Loucy (cell line): ENCODE measurements around the gene PIGB.

Experiments used
- H2AFZ ChIP-seq: fragments of 200-600 bp; sonication (generic); 2 replicates; pipeline ENCODE4 v1.6.0; 2016; ENCODE audit warnings: antibody characterized with exemption, mild to moderate bottlenecking, low read length, moderate library complexity
- H3F3A ChIP-seq: fragments of 200-600 bp; 2 replicates; pipeline ENCODE4 v1.6.0; 2016; ENCODE audit warnings: antibody characterized with exemption, low read depth, mild to moderate bottlenecking
- H3K27me3 ChIP-seq: fragments of 200-600 bp; sonication (generic); 2 replicates; pipeline ENCODE4 v1.6.1; 2014; ENCODE audit warnings: low read length, mild to moderate bottlenecking; ENCODE audit not compliant: insufficient read depth, poor library complexity, severe bottlenecking
- H3K36me3 ChIP-seq: fragments of 200-600 bp; sonication (generic); 2 replicates; pipeline ENCODE4 v1.6.1; 2016; ENCODE audit warnings: low read length; ENCODE audit not compliant: insufficient read depth
- H3K4me1 ChIP-seq: fragments of 200-600 bp; sonication (generic); 2 replicates; pipeline ENCODE4 v1.5.1; 2014; ENCODE audit warnings: low read length, mild to moderate bottlenecking; ENCODE audit not compliant: insufficient read depth, poor library complexity, severe bottlenecking
- H3K4me2 ChIP-seq: fragments of 200-600 bp; sonication (generic); 2 replicates; pipeline ENCODE4 v1.6.0; 2014; ENCODE audit warnings: antibody characterized with exemption, low read length, low read depth, mild to moderate bottlenecking; ENCODE audit not compliant: poor library complexity, severe bottlenecking
- H3K4me3 ChIP-seq: fragments of 200-600 bp; sonication (generic); 2 replicates; pipeline ENCODE4 v1.5.1; 2014; ENCODE audit warnings: low read length, mild to moderate bottlenecking, mixed read lengths; ENCODE audit not compliant: poor library complexity, severe bottlenecking
- H3K79me2 ChIP-seq: fragments of 200-600 bp; sonication (generic); 2 replicates; pipeline ENCODE4 v1.6.1; 2014; ENCODE audit warnings: low read length; ENCODE audit not compliant: insufficient read depth
- H3K9ac ChIP-seq: fragments of 200-600 bp; sonication (generic); 2 replicates; pipeline ENCODE4 v1.6.0; 2014; ENCODE audit warnings: mild to moderate bottlenecking, low read depth, low read length, moderate library complexity; ENCODE audit not compliant: poor library complexity, severe bottlenecking
- H3K9me2 ChIP-seq: fragments of 200-600 bp; sonication (generic); replicated peaks from 2 replicates; pipeline ENCODE4 v1.6.1; 2016; ENCODE audit warnings: low read depth, low read length, mixed read lengths
- H3K9me3 ChIP-seq: fragments of 200-600 bp; sonication (generic); 2 replicates; pipeline ENCODE4 v1.6.1; 2014; ENCODE audit warnings: mild to moderate bottlenecking, antibody characterized with exemption, low read length, low read depth; ENCODE audit not compliant: insufficient read depth
- H4K20me1 ChIP-seq: fragments of 200-600 bp; sonication (generic); 2 replicates; pipeline ENCODE4 v1.6.0; 2014; ENCODE audit warnings: antibody characterized with exemption, low read length, mild to moderate bottlenecking; ENCODE audit not compliant: insufficient read depth, poor library complexity, severe bottlenecking
- EZH2phosphoT487 ChIP-seq: fragments of 200-600 bp; IDR thresholded peaks from 2 replicates; pipeline ENCODE4 v1.6.1; 2018; ENCODE audit warnings: antibody characterized with exemption, mild to moderate bottlenecking, moderate library complexity, borderline replicate concordance
- TF ChIP-seq, protein P1 (sequence below): fragments of 200-600 bp; sonication (generic); conservative IDR thresholded peaks from 2 replicates; pipeline ENCODE4 v1.5.1; 2014; ENCODE audit warnings: mild to moderate bottlenecking, antibody characterized with exemption, low read length

The PIGB gene

GRCh38 chr15:55337160-55337559 lies 18.1 kb downstream of the PIGB start:
- no peaks in the 10 kb centered on the region for H3K9me2 ChIP-seq
- peaks cover 33% of the 10 kb centered on the region for H3K36me3 ChIP-seq
- no peaks in the 10 kb centered on the region for H4K20me1 ChIP-seq
- no peak overlapping the region for H3K4me2 ChIP-seq
- no peaks in the 10 kb centered on the region for H3K79me2 ChIP-seq
- H3K4me1 ChIP-seq = no peaks in the 10 kb centered on the region
- no peak overlapping the region for H3K4me3 ChIP-seq
- TF ChIP-seq, protein P1, sequence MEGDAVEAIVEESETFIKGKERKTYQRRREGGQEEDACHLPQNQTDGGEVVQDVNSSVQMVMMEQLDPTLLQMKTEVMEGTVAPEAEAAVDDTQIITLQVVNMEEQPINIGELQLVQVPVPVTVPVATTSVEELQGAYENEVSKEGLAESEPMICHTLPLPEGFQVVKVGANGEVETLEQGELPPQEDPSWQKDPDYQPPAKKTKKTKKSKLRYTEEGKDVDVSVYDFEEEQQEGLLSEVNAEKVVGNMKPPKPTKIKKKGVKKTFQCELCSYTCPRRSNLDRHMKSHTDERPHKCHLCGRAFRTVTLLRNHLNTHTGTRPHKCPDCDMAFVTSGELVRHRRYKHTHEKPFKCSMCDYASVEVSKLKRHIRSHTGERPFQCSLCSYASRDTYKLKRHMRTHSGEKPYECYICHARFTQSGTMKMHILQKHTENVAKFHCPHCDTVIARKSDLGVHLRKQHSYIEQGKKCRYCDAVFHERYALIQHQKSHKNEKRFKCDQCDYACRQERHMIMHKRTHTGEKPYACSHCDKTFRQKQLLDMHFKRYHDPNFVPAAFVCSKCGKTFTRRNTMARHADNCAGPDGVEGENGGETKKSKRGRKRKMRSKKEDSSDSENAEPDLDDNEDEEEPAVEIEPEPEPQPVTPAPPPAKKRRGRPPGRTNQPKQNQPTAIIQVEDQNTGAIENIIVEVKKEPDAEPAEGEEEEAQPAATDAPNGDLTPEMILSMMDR = no peak
- no peak for TF ChIP-seq EZH2phosphoT487
- H2AFZ ChIP-seq = no peak overlapping the region
- H3K27me3 ChIP-seq = no peaks in the 10 kb centered on the region
- H3K9me3 ChIP-seq = no peaks in the 10 kb centered on the region
- no peak overlapping the region for H3K9ac ChIP-seq
- H3F3A ChIP-seq = no peaks in the 10 kb centered on the region

DNA sequence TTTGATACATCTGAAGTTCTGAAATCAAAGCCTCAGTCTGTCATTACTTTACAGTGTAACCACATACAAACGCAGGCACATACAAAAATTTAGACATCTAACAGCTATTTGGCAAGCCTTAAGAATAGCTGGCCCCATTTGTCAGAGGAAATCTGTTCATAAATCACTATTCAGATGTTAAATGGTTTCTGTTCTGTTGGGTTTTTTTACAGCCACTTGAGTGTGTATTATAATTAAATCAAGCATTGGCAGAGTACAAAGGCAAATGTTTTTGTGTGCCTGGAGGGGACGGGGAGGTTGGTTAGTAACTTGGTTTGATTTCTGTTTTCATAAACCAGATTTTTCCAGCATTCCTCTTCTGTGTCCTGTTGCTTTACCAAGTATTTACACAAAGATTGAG lies 24.1 kb downstream of the PIGB start:
- Histone ChIP-seq H4K20me1 (no peaks in the 10 kb centered on the region), H3F3A (no peaks in the 10 kb centered on the region), H3K4me1 (no peaks in the 10 kb centered on the region), H2AFZ (no peak overlapping the region), H3K27me3 (no peaks in the 10 kb centered on the region), H3K4me3 (no peak overlapping the region), H3K9ac (no peak overlapping the region), H3K4me2 (no peak overlapping the region), H3K9me2 (no peaks in the 10 kb centered on the region), H3K9me3 (no peaks in the 10 kb centered on the region), H3K36me3 (peaks cover 18% of the 10 kb centered on the region), H3K79me2 (no peaks in the 10 kb centered on the region)
- TF ChIP-seq EZH2phosphoT487 = no peak
- TF ChIP-seq, protein P1 = no peak

DNA sequence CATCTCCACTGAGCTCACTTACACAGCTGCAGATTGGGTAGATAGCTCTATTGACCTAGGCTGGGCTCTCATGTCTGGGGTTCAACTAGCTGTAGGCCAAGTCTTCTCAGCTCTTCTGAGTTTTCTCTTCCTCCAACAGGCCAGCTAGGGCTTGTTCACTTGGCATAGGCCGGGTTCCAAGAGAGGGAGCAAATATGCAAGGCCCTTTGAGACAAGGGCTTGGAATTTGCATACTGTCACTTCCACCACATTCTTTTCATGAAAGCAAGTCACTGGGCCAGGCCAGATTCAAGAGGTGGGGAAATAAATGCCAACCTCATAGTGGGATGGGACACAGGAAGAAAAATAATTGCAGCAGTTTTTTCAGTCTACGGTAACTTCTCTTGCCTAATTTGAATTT lies 25.2 kb downstream of the PIGB start:
- Histone ChIP-seq H3K4me2 (no peak overlapping the region), H3K27me3 (no peaks in the 10 kb centered on the region), H4K20me1 (no peaks in the 10 kb centered on the region), H3K9me2 (no peaks in the 10 kb centered on the region), H3K9ac (no peak overlapping the region), H3F3A (no peaks in the 10 kb centered on the region), H3K36me3 (peaks cover 15% of the 10 kb centered on the region), H3K4me1 (no peaks in the 10 kb centered on the region), H2AFZ (no peak overlapping the region), H3K4me3 (no peak overlapping the region), H3K9me3 (no peaks in the 10 kb centered on the region), H3K79me2 (no peaks in the 10 kb centered on the region)
- TF ChIP-seq EZH2phosphoT487 = no peak

- Histone ChIP-seq H3K4me3 (no peak overlapping the region), H3K79me2 (no peaks in the 10 kb centered on the region), H2AFZ (no peak overlapping the region), H3K9me3 (no peaks in the 10 kb centered on the region), H4K20me1 (no peaks in the 10 kb centered on the region), H3K36me3 (peaks cover 4% of the 10 kb centered on the region; the same call in 1 of the 2 replicates), H3K27me3 (no peaks in the 10 kb centered on the region), H3K4me1 (no peaks in the 10 kb centered on the region), H3F3A (no peaks in the 10 kb centered on the region), H3K4me2 (no peak overlapping the region), H3K9me2 (no peaks in the 10 kb centered on the region), H3K9ac (no peak overlapping the region)
- no peak for TF ChIP-seq EZH2phosphoT487
- TF ChIP-seq, protein P1 = no peak
Observed at GRCh38 chr15:55348281-55348778, 29.3 kb downstream of the PIGB start.
